ENCODE measurements around the gene PPP1R15A. TPM values are rescaled to one million over a fixed set of nuclear protein-coding genes. Genes with fewer than 3 reads are reported as not detected.
"Not testable (repeated sequence)": the region's sequence is repeated elsewhere in the genome, so short reads cannot be mapped to it uniquely, and the experiment has no call there.

Gene PPP1R15A
- polyA plus RNA-seq, 3 donors from 2014 or later, result 41.7 to 149 (median 48.8) TPM

- Mint-ChIP-seq H3K4me1 (peaks cover 27 to 34% of the 10 kb centered on the region in 2 donors), H3K27ac (peak overlapping the region; percentile 87 to 99 (median 96)), H3K27me3 (ENCODE audit: low read depth in 3 of 3) (peaks cover 2 to 5% (median 4%) of the 10 kb centered on the region in 3 donors), H3K36me3 (peaks cover 4 to 10% (median 4%) of the 10 kb centered on the region in 3 donors), H3K9me3 (no peaks in the 10 kb centered on the region), H3K4me3 (peak overlapping the region; percentile 90 to 98 (median 91))
- DNase-seq, result no peak
Measured at GRCh38 chr19:48900477-48901406, 28.5 kb downstream of the PPP1R15A start.

- not testable (repeated sequence) for DNase-seq; H3K27ac Mint-ChIP-seq; H3K27me3 Mint-ChIP-seq (ENCODE audit: low read depth in 3 of 3); H3K9me3 Mint-ChIP-seq
- H3K36me3 Mint-ChIP-seq, result peaks cover 7 to 16% (median 8%) of the 10 kb centered on the region in 3 donors
- peak overlapping the region in 1 of 5 donors; percentile 38 for H3K4me3 Mint-ChIP-seq
- H3K4me1 Mint-ChIP-seq, result peaks cover 27 to 34% of the 10 kb centered on the region in 2 donors
Measured at GRCh38 chr19:48902291-48902690, 30.1 kb downstream of the PPP1R15A start.

- not testable (repeated sequence) for H3K27ac Mint-ChIP-seq; H3K4me3 Mint-ChIP-seq; DNase-seq; H3K27me3 Mint-ChIP-seq (ENCODE audit: low read depth in 3 of 3); H3K9me3 Mint-ChIP-seq
- peaks cover 7 to 25% (median 8%) of the 10 kb centered on the region in 3 donors for H3K36me3 Mint-ChIP-seq
- peaks cover 27 to 34% of the 10 kb centered on the region in 2 donors for H3K4me1 Mint-ChIP-seq
Measured at GRCh38 chr19:48903788-48904187, 31.6 kb downstream of the PPP1R15A start.

- DNase-seq, result no peak
- H3K27ac Mint-ChIP-seq, result no peak overlapping the region
- H3K4me3 Mint-ChIP-seq, result no peak overlapping the region
- H3K9me3 Mint-ChIP-seq, result no peaks in the 10 kb centered on the region
- H3K36me3 Mint-ChIP-seq, result peaks cover 7 to 27% (median 10%) of the 10 kb centered on the region in 3 donors
- H3K27me3 Mint-ChIP-seq (ENCODE audit: low read depth in 3 of 3), result peaks cover 0 to 1% (median 0%) of the 10 kb centered on the region in 3 donors
- peaks cover 14 to 20% of the 10 kb centered on the region in 2 donors for H3K4me1 Mint-ChIP-seq
Measured at GRCh38 chr19:48905664-48906063, 33.4 kb downstream of the PPP1R15A start.

GRCh38 chr19:48906324-48906723 lies 34.1 kb downstream of the PPP1R15A start:
- H3K27me3 Mint-ChIP-seq (ENCODE audit: low read depth in 3 of 3), result peaks cover 0 to 1% (median 0%) of the 10 kb centered on the region in 3 donors
- no peak overlapping the region for H3K4me3 Mint-ChIP-seq
- peaks cover 4 to 31% (median 13%) of the 10 kb centered on the region in 3 donors for H3K36me3 Mint-ChIP-seq
- H3K27ac Mint-ChIP-seq, result no peak overlapping the region
- no peak for DNase-seq
- peaks cover 7 to 14% of the 10 kb centered on the region in 2 donors for H3K4me1 Mint-ChIP-seq
- no peaks in the 10 kb centered on the region for H3K9me3 Mint-ChIP-seq

- no peak overlapping the region for H3K4me3 Mint-ChIP-seq
- no peak overlapping the region for H3K27ac Mint-ChIP-seq
- no peaks in the 10 kb centered on the region for H3K9me3 Mint-ChIP-seq
Measured at GRCh38 chr19:48907671-48908070, 35.5 kb downstream of the PPP1R15A start.

GRCh38 chr19:48909424-48910077 lies 37.3 kb downstream of the PPP1R15A start:
- not testable (repeated sequence) for DNase-seq; H3K9me3 Mint-ChIP-seq; H3K4me3 Mint-ChIP-seq; H3K4me1 Mint-ChIP-seq; H3K27ac Mint-ChIP-seq; H3K27me3 Mint-ChIP-seq (ENCODE audit: low read depth in 3 of 3)
- H3K36me3 Mint-ChIP-seq, result peaks cover 22 to 43% (median 29%) of the 10 kb centered on the region in 3 donors

More at GRCh38 chr19:48907671-48908070, 35.5 kb downstream of the PPP1R15A start:
- H3K36me3 Mint-ChIP-seq, result peaks cover 10 to 35% (median 18%) of the 10 kb centered on the region in 3 donors
- DNase-seq, result no peak
- peaks cover under 1 to 2% of the 10 kb centered on the region in 2 donors for H3K4me1 Mint-ChIP-seq
- peaks cover 0 to 2% (median 0%) of the 10 kb centered on the region in 3 donors for H3K27me3 Mint-ChIP-seq (ENCODE audit: low read depth in 3 of 3)

GRCh38 chr19:48910803-48911202 lies 38.6 kb downstream of the PPP1R15A start:
- Mint-ChIP-seq H3K4me1 (no peaks in the 10 kb centered on the region), H3K27me3 (ENCODE audit: low read depth in 3 of 3) (peaks cover 0 to 2% (median 0%) of the 10 kb centered on the region in 3 donors), H3K9me3 (no peaks in the 10 kb centered on the region), H3K4me3 (no peak overlapping the region), H3K36me3 (peaks cover 24 to 45% (median 25%) of the 10 kb centered on the region in 3 donors), H3K27ac (no peak overlapping the region)
- DNase-seq, result no peak

GRCh38 chr19:48913114-48913889 lies 41.1 kb downstream of the PPP1R15A start:
- H3K9me3 Mint-ChIP-seq, result no peaks in the 10 kb centered on the region
- peak overlapping the region in 1 of 6 donors; percentile 40 for H3K27ac Mint-ChIP-seq
- peaks cover 0 to 2% (median 0%) of the 10 kb centered on the region in 3 donors for H3K27me3 Mint-ChIP-seq (ENCODE audit: low read depth in 3 of 3)
- DNase-seq, result peak in 2 of 3 donors; percentile 7 to 20
- H3K4me1 Mint-ChIP-seq, result no peaks in the 10 kb centered on the region
- peaks cover 21 to 38% (median 23%) of the 10 kb centered on the region in 3 donors for H3K36me3 Mint-ChIP-seq
- H3K4me3 Mint-ChIP-seq, result no peak overlapping the region

- Mint-ChIP-seq H3K9me3 (no peaks in the 10 kb centered on the region), H3K27ac (no peak overlapping the region), H3K4me1 (no peaks in the 10 kb centered on the region), H3K36me3 (peaks cover 21 to 31% (median 23%) of the 10 kb centered on the region in 3 donors), H3K27me3 (ENCODE audit: low read depth in 3 of 3) (peaks cover 0 to 3% (median 0%) of the 10 kb centered on the region in 3 donors), H3K4me3 (no peak overlapping the region)
- no peak for DNase-seq
Measured at GRCh38 chr19:48914181-48914580, 42.0 kb downstream of the PPP1R15A start.

- H3K4me1 Mint-ChIP-seq, result no peaks in the 10 kb centered on the region
- H3K4me3 Mint-ChIP-seq, result no peak overlapping the region
- H3K36me3 Mint-ChIP-seq, result peaks cover 17 to 30% (median 23%) of the 10 kb centered on the region in 3 donors
- peaks cover 0 to 3% (median 0%) of the 10 kb centered on the region in 3 donors for H3K27me3 Mint-ChIP-seq (ENCODE audit: low read depth in 3 of 3)
- H3K27ac Mint-ChIP-seq, result peak overlapping the region in 1 of 6 donors; percentile 54
- no peak for DNase-seq
- no peaks in the 10 kb centered on the region for H3K9me3 Mint-ChIP-seq
Measured at GRCh38 chr19:48915757-48916156, 43.5 kb downstream of the PPP1R15A start.

- DNase-seq, result no peak
- peaks cover 8 to 17% (median 13%) of the 10 kb centered on the region in 3 donors for H3K36me3 Mint-ChIP-seq
- no peaks in the 10 kb centered on the region for H3K4me1 Mint-ChIP-seq
- H3K9me3 Mint-ChIP-seq, result no peaks in the 10 kb centered on the region
- H3K27me3 Mint-ChIP-seq (ENCODE audit: low read depth in 3 of 3), result peaks cover 0 to 2% (median 1%) of the 10 kb centered on the region in 3 donors
- H3K4me3 Mint-ChIP-seq, result no peak overlapping the region
- no peak overlapping the region for H3K27ac Mint-ChIP-seq
Measured at GRCh38 chr19:48918071-48918470, 45.9 kb downstream of the PPP1R15A start.

GRCh38 chr19:48918801-48919247 lies 46.6 kb downstream of the PPP1R15A start:
- DNase-seq, result no peak
- Mint-ChIP-seq H3K36me3 (peaks cover 7 to 14% (median 10%) of the 10 kb centered on the region in 3 donors), H3K27me3 (ENCODE audit: low read depth in 3 of 3) (peaks cover 0 to 2% (median 1%) of the 10 kb centered on the region in 3 donors), H3K27ac (no peak overlapping the region), H3K4me3 (no peak overlapping the region), H3K4me1 (no peaks in the 10 kb centered on the region), H3K9me3 (no peaks in the 10 kb centered on the region)

Data from immature natural killer cell (primary cell).